ENCODE results near the gene SARS1. TPM values are rescaled to one million over a fixed set of nuclear protein-coding genes. Genes with fewer than 3 reads are reported as not detected.
A peak's percentile ranks its signal among the peaks of the same experiment; 100 is the strongest.

SARS1 gene
- total and polyA plus RNA-seq, 2 of the 13 experiments (the other 11 are each of a cell fraction or from before 2014, with no cell fraction given) = 103 to 134 TPM

- TF ChIP-seq ZNF615 (CRISPR knock-in tag; IDR thresholded peaks at IDR 0.05; ENCODE audit: borderline replicate concordance) (no peak), ZNF225 (CRISPR knock-in tag; IDR thresholded peaks at IDR 0.05) (no peak), ZNF580 (CRISPR knock-in tag; IDR thresholded peaks at IDR 0.05; ENCODE audit: borderline replicate concordance, low read depth) (peak; percentile 84; the same call in 1 of the 2 replicates), HNRNPK (IDR thresholded peaks at IDR 0.05; ENCODE audit: low read depth, low read length, poor library complexity, severe bottlenecking) (no peak), THYN1 (CRISPR knock-in tag; IDR thresholded peaks at IDR 0.05; ENCODE audit: borderline replicate concordance, low read depth) (no peak), FIP1L1 (IDR thresholded peaks at IDR 0.05; ENCODE audit: borderline replicate concordance, insufficient read depth, low read depth, low read length) (no peak), ZBTB7A (CRISPR knock-in tag; IDR thresholded peaks at IDR 0.05) (no peak), EHMT2 (IDR thresholded peaks at IDR 0.05; ENCODE audit: borderline replicate concordance, low read depth, low read length) (no peak), ZGPAT (CRISPR knock-in tag; IDR thresholded peaks at IDR 0.05) (peak; percentile 80), NR2C2 (CRISPR knock-in tag; IDR thresholded peaks at IDR 0.05; ENCODE audit: borderline replicate concordance) (no peak), PHF5A (CRISPR knock-in tag; IDR thresholded peaks at IDR 0.05; ENCODE audit: low read depth, unreplicated experiment) (peak; percentile 58), TBP (CRISPR knock-in tag; IDR thresholded peaks at IDR 0.05) (no peak), KLF13 (CRISPR knock-in tag; IDR thresholded peaks at IDR 0.05) (no peak), ZNF558 (CRISPR knock-in tag; IDR thresholded peaks at IDR 0.05; ENCODE audit: borderline replicate concordance) (no peak), NFE2L2 (IDR thresholded peaks at IDR 0.05; ENCODE audit: low read length) (no peak), NBN (conservative IDR thresholded peaks at IDR 0.05) (no peak), ZBTB33 (CRISPR knock-in tag; IDR thresholded peaks at IDR 0.05) (peak; percentile 67; the same call in 1 of the 2 replicates), ZFP36L1 (CRISPR knock-in tag; IDR thresholded peaks at IDR 0.05) (no peak), MATR3 (CRISPR knock-in tag; IDR thresholded peaks at IDR 0.05) (no peak), ZBTB8A (CRISPR knock-in tag; IDR thresholded peaks at IDR 0.05; ENCODE audit: borderline replicate concordance, low read depth) (no peak), RELA (CRISPR knock-in tag; IDR thresholded peaks at IDR 0.05) (0 out of 2 replicates have a peak, but pooled peaks have one; percentile 30), ZFP1 (CRISPR knock-in tag; IDR thresholded peaks at IDR 0.05) (no peak), ARNTL (CRISPR knock-in tag; IDR thresholded peaks at IDR 0.05) (no peak), GLI4 (CRISPR knock-in tag; IDR thresholded peaks at IDR 0.05; ENCODE audit: borderline replicate concordance) (no peak), KLF12 (CRISPR knock-in tag; IDR thresholded peaks at IDR 0.05; ENCODE audit: borderline replicate concordance) (no peak; the same call in 1 of the 2 replicates), PATZ1 (CRISPR knock-in tag; IDR thresholded peaks at IDR 0.05) (peak; percentile 86)
Observed at GRCh38 chr1:109277434-109278204, 63.9 kb downstream of the SARS1 start (continued).

Measured in HepG2 (cell line).